MM.1S (cell line): ENCODE results near the gene TMEM143.

ENCODE experiments used
- CTCF ChIP-seq: fragments of 300-600 bp; sonication (generic); IDR thresholded peaks from 2 replicates; pipeline ENCODE4 v1.5.1; 2016; ENCODE audit warnings: antibody characterized with exemption, low read length, mixed read lengths
- EZH2 ChIP-seq: fragments of 300-600 bp; sonication (generic); optimal IDR thresholded peaks from 2 replicates; pipeline ENCODE3; 2017; ENCODE audit warnings: low read depth, mild to moderate bottlenecking, antibody characterized with exemption, low read length, mixed read lengths
- EZH2phosphoT487 ChIP-seq: fragments of 300-600 bp; sonication (generic); IDR thresholded peaks from 2 replicates; pipeline ENCODE4 v1.6.1; 2018; ENCODE audit warnings: antibody characterized with exemption, low read length

GRCh38 chr19:48382286-48382685 lies 18.5 kb upstream of the TMEM143 start:
- TF ChIP-seq CTCF (no peak), EZH2phosphoT487 (no peak), EZH2 (no peak)
